Mesothelial cell of epicardium (in vitro differentiated cells): ENCODE data around the gene RGS11. TPM values are rescaled to one million over a fixed set of nuclear protein-coding genes. Genes with fewer than 3 reads are reported as not detected.

ENCODE experiments used
- DNase-seq, 2 experiments: peaks; one replicate each; pipeline ENCODE4 v3.0.0; 2021; ENCODE audit warnings: low spot score in 2 of 2; ENCODE audit not compliant: unreplicated experiment in 2 of 2
- H3K27ac Mint-ChIP-seq: 2 replicates; pipeline ENCODE4 v1.8.0; 2021; ENCODE audit warnings: mixed read lengths
- H3K27me3 Mint-ChIP-seq: 2 replicates; pipeline ENCODE4 v1.8.0; 2021; ENCODE audit warnings: low read depth, mixed read lengths
- H3K36me3 Mint-ChIP-seq: 2 replicates; pipeline ENCODE4 v1.8.0; 2021; ENCODE audit warnings: mixed read lengths
- H3K4me1 Mint-ChIP-seq: 2 replicates; pipeline ENCODE4 v1.8.0; 2021; ENCODE audit warnings: mixed read lengths
- H3K4me3 Mint-ChIP-seq: 2 replicates; pipeline ENCODE4 v1.8.0; 2021; ENCODE audit warnings: mild to moderate bottlenecking, moderate library complexity, mixed read lengths
- H3K9me3 Mint-ChIP-seq: 2 replicates; pipeline ENCODE4 v1.8.0; 2021; ENCODE audit warnings: mixed read lengths
- CTCF ChIP-seq: fragments of 200-600 bp; sonication (generic); IDR thresholded peaks from one replicate; pipeline ENCODE4 v1.5.0; 2021; ENCODE audit warnings: antibody characterized with exemption; ENCODE audit not compliant: unreplicated experiment
- total RNA-seq: library from RNA; stranded (reverse); gene quantifications from 3 replicates; pipeline ENCODE4 v1.2.1, GENCODE V29; 2021

Gene RGS11
- total RNA-seq, 1 donor from 2014 or later: 3.5 TPM

- no peak for DNase-seq
- no peaks in the 10 kb centered on the region for H3K9me3 Mint-ChIP-seq
- H3K4me3 Mint-ChIP-seq: no peak overlapping the region
- H3K36me3 Mint-ChIP-seq: peaks cover 19% of the 10 kb centered on the region
- no peaks in the 10 kb centered on the region for H3K4me1 Mint-ChIP-seq
- H3K27me3 Mint-ChIP-seq: no peaks in the 10 kb centered on the region
- TF ChIP-seq CTCF: no peak
- H3K27ac Mint-ChIP-seq: no peak overlapping the region
Observed at GRCh38 chr16:290015-290680, 14.4 kb upstream of the RGS11 start.

- Mint-ChIP-seq H3K4me3 (no peak overlapping the region), H3K4me1 (no peaks in the 10 kb centered on the region), H3K9me3 (no peaks in the 10 kb centered on the region), H3K27me3 (no peaks in the 10 kb centered on the region), H3K36me3 (peaks cover 19% of the 10 kb centered on the region), H3K27ac (no peak overlapping the region)
- no peak for TF ChIP-seq CTCF
- DNase-seq: no peak
Observed at GRCh38 chr16:289395-289997, 13.8 kb upstream of the RGS11 start.

GRCh38 chr16:287981-288920, 12.5 kb upstream of the RGS11 start:
- Mint-ChIP-seq H3K4me3 (no peak overlapping the region), H3K9me3 (no peaks in the 10 kb centered on the region), H3K4me1 (no peaks in the 10 kb centered on the region), H3K36me3 (peaks cover 19% of the 10 kb centered on the region), H3K27me3 (no peaks in the 10 kb centered on the region), H3K27ac (no peak overlapping the region)
- no peak for TF ChIP-seq CTCF
- DNase-seq: no peak

GRCh38 chr16:287298-287811, 11.6 kb upstream of the RGS11 start:
- no peak for DNase-seq
- H3K36me3 Mint-ChIP-seq: peaks cover 14% of the 10 kb centered on the region
- no peak for TF ChIP-seq CTCF
- H3K4me3 Mint-ChIP-seq: no peak overlapping the region
- H3K4me1 Mint-ChIP-seq: no peaks in the 10 kb centered on the region
- H3K9me3 Mint-ChIP-seq: no peaks in the 10 kb centered on the region
- peaks cover 6% of the 10 kb centered on the region for H3K27me3 Mint-ChIP-seq
- H3K27ac Mint-ChIP-seq: no peak overlapping the region

- no peak for DNase-seq
- no peak overlapping the region for H3K4me3 Mint-ChIP-seq
- no peaks in the 10 kb centered on the region for H3K4me1 Mint-ChIP-seq
- H3K36me3 Mint-ChIP-seq: peaks cover 12% of the 10 kb centered on the region
- no peak overlapping the region for H3K27ac Mint-ChIP-seq
- H3K27me3 Mint-ChIP-seq: peaks cover 12% of the 10 kb centered on the region
- TF ChIP-seq CTCF: no peak
- H3K9me3 Mint-ChIP-seq: no peaks in the 10 kb centered on the region
Observed at GRCh38 chr16:286491-287297, 10.9 kb upstream of the RGS11 start.
